HG03039 (cell line): Measurements from ENCODE around the gene CCDC149.

Source experiments
- ATAC-seq: cut with Tn5 transposase; IDR thresholded peaks from one replicate; pipeline ENCODE4 v1.9.1; 2021; ENCODE audit warnings: mild to moderate bottlenecking, moderate library complexity; ENCODE audit not compliant: unreplicated experiment

The CCDC149 gene

DNA sequence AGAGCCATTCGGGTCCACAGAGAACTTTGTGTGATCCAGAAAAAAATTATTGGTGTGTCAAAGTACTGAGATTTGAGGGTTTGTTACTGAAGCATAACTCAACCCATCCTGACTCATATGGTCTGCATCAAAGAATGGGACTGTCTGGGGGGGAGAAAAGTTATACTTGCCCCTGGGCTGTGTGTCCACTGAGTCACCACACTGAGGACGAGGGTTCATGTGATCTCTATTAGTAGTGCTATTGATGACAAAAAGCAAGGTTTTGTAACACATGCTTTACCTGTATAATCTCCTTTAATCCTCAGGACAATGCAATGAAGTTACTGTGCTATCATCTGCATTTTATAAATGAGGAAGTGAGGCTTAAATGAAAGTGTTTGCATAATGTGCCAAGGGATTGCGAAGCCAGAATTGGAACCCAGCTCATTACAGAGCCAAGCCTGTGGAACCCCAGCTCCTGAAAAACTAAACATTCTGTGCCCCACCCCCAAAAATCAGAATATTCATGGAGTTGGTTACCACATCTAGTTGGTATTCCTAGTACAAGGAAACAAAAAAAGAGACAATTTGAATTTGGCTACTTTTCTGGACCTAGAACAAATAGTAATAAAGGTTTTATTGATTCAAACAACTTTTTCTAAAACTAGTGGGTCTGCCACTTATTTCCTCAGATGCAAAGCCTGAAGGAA is 31.2 kb downstream of the CCDC149 start:
- ATAC-seq: no peak

DNA sequence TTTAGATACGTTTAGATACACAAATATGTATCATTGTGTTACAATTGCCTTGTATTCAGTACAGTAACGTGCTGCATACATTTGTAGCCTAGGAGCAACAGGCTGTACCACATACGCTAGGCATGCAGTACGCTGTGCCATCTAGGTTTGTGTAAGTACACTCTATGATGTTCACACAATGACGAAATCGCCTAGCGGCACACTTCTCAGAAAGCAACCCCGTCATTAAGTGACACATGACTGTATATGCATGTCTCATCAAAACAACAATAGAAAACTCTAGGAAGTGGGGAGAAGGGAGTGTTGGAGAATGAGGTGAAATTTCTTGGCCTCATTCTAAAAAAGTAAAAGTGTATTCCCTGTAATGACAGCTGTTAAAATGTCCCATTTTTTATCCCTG is 32.7 kb downstream of the CCDC149 start:
- no peak for ATAC-seq

DNA sequence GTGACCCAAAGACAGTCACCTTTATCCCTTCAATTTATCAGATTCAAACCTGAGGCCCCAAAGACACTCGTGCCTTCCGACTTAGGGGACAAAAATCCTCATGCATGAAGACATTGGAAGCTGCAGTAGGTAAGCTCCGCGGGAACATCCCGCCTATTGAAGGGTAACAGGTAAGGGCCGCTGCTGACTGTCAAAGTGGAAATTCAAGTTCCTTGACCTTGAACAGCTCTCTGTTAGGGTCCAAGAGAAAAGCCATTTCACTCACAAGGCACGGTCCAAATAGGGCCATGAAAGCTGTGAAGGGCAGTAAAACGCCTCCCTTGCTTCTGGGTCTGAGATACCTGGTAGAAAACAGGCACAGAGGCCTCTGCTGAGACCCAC is 34.2 kb downstream of the CCDC149 start:
- no peak for ATAC-seq

DNA sequence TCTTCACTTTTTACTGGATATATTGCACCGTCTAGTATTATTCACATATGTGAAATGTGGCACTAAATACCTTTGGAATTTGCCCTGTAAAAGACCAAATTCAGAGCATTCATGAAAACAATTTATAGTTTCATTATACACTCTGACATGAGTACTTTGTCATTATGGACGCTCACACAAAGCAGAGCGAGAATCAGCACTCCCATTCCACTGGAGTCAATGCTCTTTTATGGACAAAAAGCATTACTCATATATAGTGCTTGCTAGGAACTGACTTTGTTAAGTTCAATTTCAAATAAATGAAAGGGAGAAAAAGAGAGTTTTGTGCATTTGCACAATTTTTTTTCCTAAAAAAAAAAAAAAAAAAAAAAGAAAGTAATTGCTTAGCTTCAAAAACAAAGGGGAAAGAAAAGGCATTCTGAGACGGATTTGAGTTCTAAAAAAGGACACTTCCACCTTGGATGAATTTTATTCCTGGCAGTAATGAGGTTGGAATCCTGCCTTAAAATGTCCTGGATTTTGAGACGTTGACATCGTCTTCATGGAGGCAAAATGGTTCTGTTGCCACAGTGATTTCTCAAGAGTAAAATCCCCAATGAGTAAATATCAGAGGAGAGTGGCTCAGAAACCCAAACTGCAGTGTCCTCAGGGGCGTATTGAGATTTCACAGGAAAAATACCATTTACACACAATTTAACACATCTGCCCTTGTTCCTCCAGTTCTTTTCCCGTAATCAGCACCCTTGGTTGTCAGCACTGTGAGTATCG is 34.8 kb downstream of the CCDC149 start:
- no peak for ATAC-seq

GRCh38 chr4:24876431-24876830 is 36.4 kb downstream of the CCDC149 start:
- no peak for ATAC-seq

DNA sequence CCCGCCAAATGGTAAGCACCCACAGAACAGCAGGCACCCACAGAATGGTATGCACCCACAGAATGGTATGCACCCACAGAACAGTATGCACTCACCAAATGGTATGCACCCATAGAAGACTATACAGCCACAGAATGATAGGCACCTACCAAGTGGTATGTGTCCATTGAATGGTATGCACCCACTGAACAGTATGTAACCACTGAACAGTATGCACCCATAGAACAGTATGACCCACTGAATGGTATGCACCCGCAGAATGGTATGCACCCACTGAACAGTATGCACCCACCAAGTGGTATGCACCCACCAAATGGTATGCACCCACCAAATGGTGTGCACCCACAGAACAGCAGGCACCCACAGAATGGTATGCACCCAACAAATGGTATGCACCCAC is 40.1 kb downstream of the CCDC149 start:
- ATAC-seq: no peak

DNA sequence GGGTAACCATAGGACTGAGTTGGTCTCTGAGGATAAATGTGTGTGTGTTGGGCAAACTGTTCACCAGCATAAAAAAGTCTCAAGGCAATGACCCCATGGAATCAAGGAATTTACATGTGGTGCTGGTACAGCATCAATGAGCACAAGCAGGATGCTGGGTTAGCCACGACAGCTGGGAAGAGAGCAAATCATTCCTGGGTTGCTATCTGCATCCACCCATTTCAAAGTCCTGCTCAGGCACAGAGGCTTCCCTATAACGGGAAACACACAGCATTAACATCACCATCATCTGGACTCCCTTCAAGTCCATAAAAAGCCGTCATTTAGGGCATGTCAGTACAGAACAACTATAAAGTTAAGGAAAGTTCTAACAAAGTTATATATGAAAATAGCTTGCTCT is 41.6 kb downstream of the CCDC149 start:
- ATAC-seq: no peak

GRCh38 chr4:24867766-24868296 is 45.0 kb downstream of the CCDC149 start:
- ATAC-seq: no peak

DNA sequence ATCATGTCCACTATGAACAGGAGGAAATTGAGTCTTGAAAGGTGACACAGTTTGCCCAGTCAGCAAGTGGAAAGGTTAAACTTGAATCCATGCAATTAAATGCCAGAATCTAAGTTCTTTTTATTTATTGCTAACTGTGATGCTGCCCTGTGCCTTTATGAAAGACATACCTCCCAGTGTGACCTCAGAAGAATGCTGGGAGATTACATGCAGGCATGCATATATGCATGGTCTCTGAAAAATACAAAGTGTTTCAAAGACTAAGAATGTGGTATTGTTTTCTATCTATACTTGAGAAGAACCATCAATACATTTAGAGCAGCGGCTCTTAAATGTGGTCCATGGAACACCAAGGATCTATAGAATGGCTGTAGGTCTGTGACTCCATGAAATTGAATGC is 45.6 kb downstream of the CCDC149 start:
- ATAC-seq: no peak

DNA sequence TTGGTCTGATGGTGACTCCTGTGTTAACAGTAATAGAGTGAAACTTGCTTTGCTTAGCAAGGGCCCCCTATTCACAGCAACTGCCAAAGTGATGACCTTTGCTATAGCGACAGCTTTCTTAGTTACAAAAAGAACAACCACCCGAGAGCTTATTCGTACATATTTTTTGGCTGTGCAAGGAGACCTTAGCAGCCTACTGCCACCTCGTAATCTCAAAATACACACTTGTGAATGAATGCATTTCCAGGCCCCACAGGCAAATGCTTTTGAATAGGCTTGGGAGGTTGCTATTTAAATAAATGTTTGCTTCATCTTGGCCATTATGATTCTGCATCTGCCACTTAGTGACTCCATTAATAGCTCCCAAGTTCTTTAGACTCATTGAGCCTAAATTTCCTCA is 47.4 kb downstream of the CCDC149 start:
- no peak for ATAC-seq

- ATAC-seq: no peak
These were observed 49.0 kb downstream of the CCDC149 start for GRCh38 chr4:24863799-24864198.

- ATAC-seq: peak; percentile 41
These were observed 50.6 kb downstream of the CCDC149 start for GRCh38 chr4:24862073-24862751.

DNA sequence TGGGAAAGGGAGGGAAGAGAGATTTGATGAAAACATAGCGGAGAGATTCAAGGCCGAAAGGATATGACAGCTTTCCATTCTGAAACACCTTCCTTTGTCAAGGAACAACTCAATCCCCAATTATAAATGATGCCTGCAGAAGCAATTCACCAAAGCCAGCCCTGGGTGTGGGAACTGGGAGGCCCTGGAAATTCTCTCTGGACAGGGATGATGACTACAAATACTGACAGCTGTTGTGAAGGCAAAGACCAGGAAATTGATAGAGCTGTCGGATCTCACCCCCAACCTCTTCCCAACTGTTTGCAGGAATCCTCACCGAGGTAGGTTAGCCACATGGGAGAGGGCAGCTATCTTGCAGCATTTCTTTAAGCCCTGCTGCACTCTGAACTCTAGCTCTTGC is 54.3 kb downstream of the CCDC149 start:
- ATAC-seq: no peak

GRCh38 chr4:24858026-24858425 is 54.8 kb downstream of the CCDC149 start:
- ATAC-seq: no peak

DNA sequence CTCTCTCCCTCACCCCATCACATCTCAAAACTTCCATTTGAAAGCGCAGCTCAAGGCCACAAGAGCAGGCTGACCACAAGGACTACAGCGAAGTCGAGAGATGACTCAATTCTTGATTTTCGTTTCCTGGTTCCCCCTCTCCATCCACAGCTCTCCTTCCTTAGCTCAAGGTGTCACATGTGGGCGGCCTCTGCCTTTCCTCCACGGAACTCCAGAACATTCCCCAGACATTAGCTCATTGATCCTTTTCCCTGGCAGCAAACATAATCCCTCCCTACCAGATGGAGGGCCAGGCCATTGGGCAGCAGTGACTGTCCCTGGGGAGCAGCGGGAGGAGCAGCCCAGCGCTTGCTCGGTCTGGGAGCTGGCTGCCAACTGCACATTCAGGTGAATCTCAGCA is 56.3 kb downstream of the CCDC149 start:
- ATAC-seq: peak; percentile 95

GRCh38 chr4:24855741-24856140 is 57.1 kb downstream of the CCDC149 start:
- no peak for ATAC-seq

GRCh38 chr4:24853142-24853541 is 59.7 kb downstream of the CCDC149 start:
- ATAC-seq: no peak

DNA sequence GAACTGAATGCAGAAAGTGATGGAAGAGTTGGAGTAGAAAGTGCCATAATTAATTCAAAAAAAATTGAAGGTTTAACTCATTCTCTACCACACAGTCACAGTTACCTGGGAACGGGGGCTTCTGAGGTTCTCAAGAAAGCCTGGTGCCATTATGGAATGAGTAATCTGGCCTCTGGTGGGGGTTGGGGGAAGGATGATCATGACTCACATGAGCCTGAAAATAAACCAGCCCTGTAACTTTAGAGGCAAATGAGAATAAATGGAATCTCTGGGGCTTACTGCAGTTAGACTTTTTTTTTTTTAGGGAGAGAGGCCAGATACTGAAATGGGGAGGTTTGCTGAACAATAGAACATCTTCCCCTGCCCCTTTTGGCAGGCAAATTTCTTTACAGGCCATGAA is 62.2 kb downstream of the CCDC149 start:
- ATAC-seq: no peak

GRCh38 chr4:24849756-24850155 is 63.1 kb downstream of the CCDC149 start:
- no peak for ATAC-seq

DNA sequence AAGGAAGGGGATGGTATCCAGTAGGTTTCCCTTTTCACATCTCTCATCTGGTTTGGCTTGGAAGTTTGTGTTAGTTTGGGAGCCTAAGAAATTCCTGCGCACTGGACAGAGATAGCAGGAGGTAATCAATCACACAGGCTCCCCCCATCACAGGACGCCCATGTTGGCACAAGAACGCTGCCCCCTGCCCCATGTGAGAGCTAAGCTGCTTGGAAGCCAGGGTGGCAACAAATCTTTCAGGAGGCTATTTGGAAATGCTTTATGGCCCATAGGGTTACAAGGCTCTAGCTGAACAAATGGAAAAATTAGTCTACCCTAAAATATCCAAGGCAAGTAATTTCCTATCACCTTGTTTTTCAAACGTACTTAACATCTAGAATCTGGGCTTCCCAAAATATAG is 63.5 kb downstream of the CCDC149 start:
- no peak for ATAC-seq

DNA sequence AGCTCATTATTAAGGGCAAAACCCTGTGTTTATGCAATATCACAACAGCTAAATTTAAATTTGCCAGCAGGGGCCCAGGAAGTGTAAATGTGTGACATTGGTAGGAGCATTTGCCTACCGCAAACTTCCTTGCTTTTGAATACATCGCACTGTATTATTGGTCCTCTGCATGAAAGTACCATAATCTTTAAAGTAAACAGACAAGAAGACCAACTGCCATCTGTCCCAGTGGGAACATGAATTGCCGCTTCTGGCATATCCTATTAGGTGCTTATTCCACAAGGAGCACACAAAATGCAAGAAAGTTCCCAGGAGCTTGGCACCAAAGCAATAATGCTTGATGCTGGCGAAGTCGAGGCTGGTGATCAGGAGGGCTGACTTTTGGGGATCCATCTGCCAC is 66.1 kb downstream of the CCDC149 start:
- no peak for ATAC-seq

DNA sequence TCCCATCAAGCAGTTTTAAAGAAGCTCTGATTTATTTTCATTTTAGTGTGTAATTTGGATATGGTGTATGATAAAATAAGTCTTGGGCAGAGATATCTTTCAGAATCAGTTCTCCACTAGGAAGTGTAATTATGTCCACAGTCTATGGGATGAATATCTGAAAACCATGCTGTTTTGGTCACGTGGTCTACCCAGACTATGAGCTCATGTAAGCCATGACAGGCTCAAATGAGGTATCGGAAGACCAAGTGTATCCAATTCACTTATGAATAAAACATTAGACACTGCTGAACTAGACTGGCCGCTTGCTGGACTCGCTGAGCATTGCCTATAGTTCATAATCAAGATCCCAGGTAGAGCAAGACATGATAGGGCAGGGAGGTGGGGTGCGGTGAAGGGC is 66.9 kb downstream of the CCDC149 start:
- no peak for ATAC-seq
